ENCODE measurements around the gene KLHL41. TPM values are rescaled to one million over a fixed set of nuclear protein-coding genes. Genes with fewer than 3 reads are reported as not detected.

Gene KLHL41
- 0.15 and 0.17 TPM in 2 replicates for polyA plus RNA-seq (2011; rRNA removed)
- polyA minus RNA-seq (2011; rRNA and poly(A)+ RNA removed), result 0.28 and 0.36 TPM in 2 replicates

DNA sequence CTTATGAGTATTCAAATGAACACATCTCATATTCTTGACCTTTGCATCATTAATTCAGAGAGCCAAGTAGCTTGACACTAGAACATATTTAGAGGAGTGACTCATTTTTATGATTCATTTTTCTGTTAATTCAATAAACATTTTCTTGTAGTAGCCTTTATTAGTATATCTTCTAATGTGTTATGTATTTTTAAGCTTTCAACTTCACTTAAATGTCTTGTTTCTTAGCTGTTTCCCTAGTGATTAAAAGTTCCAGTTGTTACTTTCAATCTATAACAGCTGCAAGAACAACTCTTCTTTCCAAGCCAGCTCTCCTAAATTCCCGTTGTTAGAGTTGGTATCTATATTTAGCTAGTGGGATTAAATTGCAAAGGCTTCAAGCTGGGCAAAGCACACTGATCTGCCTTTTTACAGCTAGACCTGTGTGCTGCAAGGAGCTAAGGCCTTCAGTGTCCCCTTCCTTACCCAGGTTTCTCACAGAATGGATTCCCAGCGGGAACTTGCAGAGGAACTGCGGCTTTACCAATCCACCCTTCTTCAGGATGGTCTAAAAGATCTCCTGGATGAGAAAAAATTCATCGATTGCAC lies at the start of gene KLHL41:
KLHL41 (plus strand) TSS at position 405 of the 588 bp plus-strand sequence; CDS start at position 482, 77 bp downstream.
- CTCF ChIA-PET, result interaction anchor here (1.1 kb wide), 1 partner anchor 10 kb away, joined by 3 read pairs; no protein-coding TSS in a partner anchor
- no peak within 1 kb of the TSS for H3K4me3 ChIP-seq (ENCODE audit: low read depth, low read length)
- no peaks in the 10 kb centered on the region for H3K36me3 ChIP-seq (ENCODE audit: control insufficient read depth, insufficient read depth, low read length)
- POLR2A ChIA-PET, result interaction anchor here (0.5 kb wide), 1 partner anchor 245 kb away, joined by 8 read pairs; no protein-coding TSS in a partner anchor
- TF ChIP-seq CTCF (IDR thresholded peaks at IDR 0.05; ENCODE audit: insufficient read depth, low read depth, low read length), result no peak
- H3K27me3 ChIP-seq (ENCODE audit: control insufficient read depth, insufficient read depth, low read length), result no peaks in the 10 kb centered on the region
- no peak for DNase-seq (ENCODE audit: low read depth)

- no peaks in the 10 kb centered on the region for H3K36me3 ChIP-seq (ENCODE audit: control insufficient read depth, insufficient read depth, low read length)
- no peak overlapping the region for H3K4me3 ChIP-seq (ENCODE audit: low read depth, low read length)
- no peak for TF ChIP-seq CTCF (IDR thresholded peaks at IDR 0.05; ENCODE audit: insufficient read depth, low read depth, low read length)
- DNase-seq (ENCODE audit: low read depth), result no peak
- ChIA-PET POLR2A (no interaction called here), CTCF (interaction anchor here (1.1 to 4.4 kb wide), 3 partner anchors 10 to 59 kb away, joined by 3 to 35 read pairs (median 3); partner anchors contain the start of gene BBS5)
- no peaks in the 10 kb centered on the region for H3K27me3 ChIP-seq (ENCODE audit: control insufficient read depth, insufficient read depth, low read length)
These were observed 48.4 kb upstream of the KLHL41 start for GRCh38 chr2:169461143-169461542.

GRCh38 chr2:169462896-169463695 lies 46.4 kb upstream of the KLHL41 start:
- DNase-seq (ENCODE audit: low read depth), result peak; percentile 70
- ChIA-PET CTCF (interaction anchor here (0.5 to 4.4 kb wide), 4 partner anchors 12 to 670 kb away, joined by 3 to 35 read pairs (median 4); partner anchors contain the start of gene BBS5), POLR2A (interaction anchor here (0.6 to 1.0 kb wide), 3 partner anchors 17 to 699 kb away, joined by 3 to 8 read pairs (median 6); no protein-coding TSS in a partner anchor)
- no peaks in the 10 kb centered on the region for H3K27me3 ChIP-seq (ENCODE audit: control insufficient read depth, insufficient read depth, low read length)
- no peaks in the 10 kb centered on the region for H3K36me3 ChIP-seq (ENCODE audit: control insufficient read depth, insufficient read depth, low read length)
- no peak for TF ChIP-seq CTCF (IDR thresholded peaks at IDR 0.05; ENCODE audit: insufficient read depth, low read depth, low read length)
- H3K4me3 ChIP-seq (ENCODE audit: low read depth, low read length), result no peak overlapping the region

GRCh38 chr2:169464466-169464865 lies 45.0 kb upstream of the KLHL41 start:
- Histone ChIP-seq H3K27me3 (ENCODE audit: control insufficient read depth, insufficient read depth, low read length) (no peaks in the 10 kb centered on the region), H3K4me3 (ENCODE audit: low read depth, low read length) (no peak overlapping the region), H3K36me3 (ENCODE audit: control insufficient read depth, insufficient read depth, low read length) (no peaks in the 10 kb centered on the region)
- no peak for DNase-seq (ENCODE audit: low read depth)
- CTCF ChIA-PET, result interaction anchor here (0.6 to 4.4 kb wide), 3 partner anchors 13 to 284 kb away, joined by 3 to 35 read pairs (median 6); no protein-coding TSS in a partner anchor
- POLR2A ChIA-PET, result no interaction called here
- no peak for TF ChIP-seq CTCF (IDR thresholded peaks at IDR 0.05; ENCODE audit: insufficient read depth, low read depth, low read length)

- no peak for TF ChIP-seq CTCF (IDR thresholded peaks at IDR 0.05; ENCODE audit: insufficient read depth, low read depth, low read length)
- DNase-seq (ENCODE audit: low read depth), result no peak
- ChIA-PET POLR2A (no interaction called here), CTCF (interaction anchor here (0.6 to 4.4 kb wide), 3 partner anchors 13 to 284 kb away, joined by 3 to 35 read pairs (median 6); no protein-coding TSS in a partner anchor)
- Histone ChIP-seq H3K4me3 (ENCODE audit: low read depth, low read length) (no peak overlapping the region), H3K27me3 (ENCODE audit: control insufficient read depth, insufficient read depth, low read length) (no peaks in the 10 kb centered on the region), H3K36me3 (ENCODE audit: control insufficient read depth, insufficient read depth, low read length) (no peaks in the 10 kb centered on the region)
These were observed 44.6 kb upstream of the KLHL41 start for GRCh38 chr2:169464882-169465281.

Measured in BJ (cell line).